Naive thymus-derived CD4-positive, alpha-beta T cell (primary cell): ENCODE data around the gene LLGL2. TPM values are rescaled to one million over a fixed set of nuclear protein-coding genes. Genes with fewer than 3 reads are reported as not detected.
"Not testable (repeated sequence)": the region's sequence is repeated elsewhere in the genome, so short reads cannot be mapped to it uniquely, and the experiment has no call there.

Source experiments
- ATAC-seq: fragments of 150-1000 bp; cut with Tn5 transposase; 2 replicates; pipeline ENCODE4 v1.10.0; 2021; ENCODE audit warnings: mild to moderate bottlenecking, moderate library complexity
- CTCF ChIA-PET: fragments of 350-600 bp; sonication (Branson Sonifier 250); formaldehyde crosslinking; loops from one replicate; lab custom pipeline; 2021; ENCODE audit warnings: antibody characterized with exemption; lab: Charles Lee
- POLR2A ChIA-PET: fragments of 350-600 bp; sonication (Branson Sonifier 250); formaldehyde crosslinking; loops from one replicate; lab custom pipeline; 2021; ENCODE audit warnings: antibody characterized with exemption, inconsistent platforms; lab: Charles Lee
- DNase-seq, 9 donors: peaks; one replicate each; pipeline versions ENCODE4 v3.0.0 to v3.0.0-alpha.2; 2020 to 2022; ENCODE audit warnings: mixed read lengths in 1 of 9
- H3K27ac ChIP-seq: one replicate; pipeline ENCODE4 v1.7.0; 2013; ENCODE audit warnings: mild to moderate bottlenecking, low read depth, low read length, moderate library complexity
- H3K27me3 ChIP-seq, 2 donors: one replicate each; pipeline ENCODE4 v1.7.0; 2013; ENCODE audit warnings: low read length in 2 of 2, mild to moderate bottlenecking in 2 of 2, moderate library complexity in 2 of 2; ENCODE audit not compliant: control insufficient read depth in 2 of 2, insufficient read depth in 2 of 2
- H3K36me3 ChIP-seq, 3 experiments: 1 replicate in 2 of 3; 2 replicates in 1 of 3; pipeline ENCODE4 v1.7.0; 2013; ENCODE audit warnings: low read length in 3 of 3, mild to moderate bottlenecking in 3 of 3, moderate library complexity in 1 of 3; ENCODE audit not compliant: insufficient read depth in 3 of 3, control insufficient read depth in 2 of 3
- H3K4me1 ChIP-seq, 2 donors: one replicate each; pipeline ENCODE4 v1.7.0; 2013; ENCODE audit warnings: low read length in 2 of 2, mild to moderate bottlenecking in 2 of 2, moderate library complexity in 1 of 2; ENCODE audit not compliant: control insufficient read depth in 2 of 2, insufficient read depth in 2 of 2
- H3K4me3 ChIP-seq: 2 replicates; pipeline ENCODE4 v1.7.0; 2013; ENCODE audit warnings: mild to moderate bottlenecking, low read length
- H3K9me3 ChIP-seq, 3 experiments: 1 replicate in 2 of 3; 2 replicates in 1 of 3; pipeline ENCODE4 v1.7.0; 2013; ENCODE audit warnings: low read length in 3 of 3; ENCODE audit not compliant: control insufficient read depth in 2 of 3
- H3K27ac Mint-ChIP-seq, 9 donors: one replicate each; pipeline ENCODE4 v1.8.0; 2020 to 2022; ENCODE audit warnings: mixed read lengths in 9 of 9, mild to moderate bottlenecking in 8 of 9, moderate library complexity in 5 of 9, inconsistent platforms in 2 of 9
- H3K27me3 Mint-ChIP-seq, 5 donors: one replicate each; pipeline ENCODE4 v1.8.0; 2021 to 2022; ENCODE audit warnings: mixed read lengths in 5 of 5, mild to moderate bottlenecking in 1 of 5
- H3K36me3 Mint-ChIP-seq, 5 donors: one replicate each; pipeline ENCODE4 v1.8.0; 2020 to 2022; ENCODE audit warnings: mixed read lengths in 5 of 5, mild to moderate bottlenecking in 3 of 5, inconsistent platforms in 1 of 5
- H3K4me1 Mint-ChIP-seq, 7 donors: one replicate each; pipeline ENCODE4 v1.8.0; 2020 to 2022; ENCODE audit warnings: mixed read lengths in 7 of 7, mild to moderate bottlenecking in 3 of 7, inconsistent platforms in 1 of 7
- H3K4me3 Mint-ChIP-seq, 10 donors: one replicate each; pipeline ENCODE4 v1.8.0; 2020 to 2022; ENCODE audit warnings: mild to moderate bottlenecking in 10 of 10, mixed read lengths in 10 of 10, moderate library complexity in 6 of 10, inconsistent platforms in 2 of 10
- H3K9me3 Mint-ChIP-seq, 11 donors: one replicate each; pipeline ENCODE4 v1.8.0; 2020 to 2022; ENCODE audit warnings: mixed read lengths in 11 of 11, mild to moderate bottlenecking in 4 of 11, inconsistent platforms in 1 of 11, moderate library complexity in 1 of 11
- intact Hi-C, 2 donors: fragments of 100-400 bp; cut with micrococcal nuclease; formaldehyde crosslinking; loops; one replicate each; pipeline ENCODE4 v1.15.1; 2023
- polyA plus RNA-seq, 2 donors: library from polyadenylated mRNA; unstranded; fragments of 300-500 nt; fragmentation: Illumina TruSeq; gene quantifications; one replicate each; pipeline ENCODE4 v1.2.3, GENCODE V29; 2021
- total RNA-seq, 6 experiments: library from RNA in 5 of 6; stranded (reverse) in 5 of 6; gene quantifications; 1 replicate in 5 of 6; 2 replicates in 1 of 6; pipeline ENCODE4 v1.2.3 and lab custom pipeline; 2021 to 2026

LLGL2 gene
- total and polyA plus RNA-seq, 7 experiments from 2014 or later: 9.2 to 55.7 (median 26.5) TPM

- DNase-seq (peak in 1 of 9 donors; percentile 33), ATAC-seq (no peak)
- Histone ChIP-seq H3K27ac (peak overlapping the region; percentile 71), H3K9me3 (no peaks in the 10 kb centered on the region), H3K4me1 (peaks cover 23 to 25% of the 10 kb centered on the region in 2 donors), H3K27me3 (no peaks in the 10 kb centered on the region), H3K36me3 (peaks cover 8 to 32% (median 10%) of the 10 kb centered on the region in 3 experiments), H3K4me3 (peak overlapping the region; percentile 74)
- peaks cover 0 to 20% (median 5%) of the 10 kb centered on the region in 5 donors for H3K36me3 Mint-ChIP-seq
- ChIA-PET POLR2A (interaction anchor here (0.6 to 1.9 kb wide), 9 partner anchors 10 to 387 kb away, joined by 3 to 15 read pairs (median 5); partner anchors contain the start of genes GRB2 and TMEM94), CTCF (interaction anchor here (1.2 to 1.3 kb wide), 2 partner anchors 30 to 228 kb away, joined by 4 to 6 read pairs; partner anchors contain the start of gene SLC25A19)
- H3K27me3 Mint-ChIP-seq: peaks cover 0 to 14% (median 0%) of the 10 kb centered on the region in 5 donors
- H3K27ac Mint-ChIP-seq: peak overlapping the region; percentile 80 to 96 (median 92)
- peak overlapping the region; percentile 77 to 87 (median 82) for H3K4me3 Mint-ChIP-seq
- peaks cover 18 to 28% (median 24%) of the 10 kb centered on the region in 7 donors for H3K4me1 Mint-ChIP-seq
- intact Hi-C loops: loop anchor here (2.0 to 5.0 kb wide), 3 partner anchors 150 to 267 kb away; partner anchors contain the start of genes MIF4GD (in 1 of the 2), RECQL5 (in 1 of the 2), SAP30BP (in 1 of the 2) and UNK (in 1 of the 2)
- H3K9me3 Mint-ChIP-seq: peaks cover 0 to 2% (median 0%) of the 10 kb centered on the region in 11 donors
These were observed 8.1 kb upstream of the LLGL2 start for GRCh38 chr17:75517297-75517865.

GRCh38 chr17:75518201-75518600, 7.3 kb upstream of the LLGL2 start:
- H3K27me3 ChIP-seq: no peaks in the 10 kb centered on the region
- Mint-ChIP-seq H3K27ac (peak overlapping the region; percentile 80 to 96 (median 92)), H3K27me3 (peaks cover 0 to 10% (median 0%) of the 10 kb centered on the region in 5 donors), H3K4me1 (peaks cover 18 to 28% (median 24%) of the 10 kb centered on the region in 7 donors), H3K9me3 (peaks cover 0 to 2% (median 0%) of the 10 kb centered on the region in 11 donors), H3K4me3 (peak overlapping the region; percentile 77 to 87 (median 82)), H3K36me3 (peaks cover 0 to 22% (median 7%) of the 10 kb centered on the region in 5 donors)
- H3K36me3 ChIP-seq: peaks cover 8 to 37% (median 10%) of the 10 kb centered on the region in 3 experiments
- H3K4me3 ChIP-seq: peak overlapping the region; percentile 74
- ChIA-PET CTCF (interaction anchor here (0.9 kb wide), 1 partner anchor 13 kb away, joined by 4 read pairs; no protein-coding TSS in a partner anchor), POLR2A (interaction anchor here (0.6 to 1.6 kb wide), 6 partner anchors 9 to 229 kb away, joined by 3 to 7 read pairs (median 4); partner anchors contain the start of genes GRB2 and SLC25A19)
- H3K9me3 ChIP-seq: no peaks in the 10 kb centered on the region
- ATAC-seq (peak; percentile 54), DNase-seq (peak in 7 of 9 donors; percentile 53 to 82 (median 79))
- peaks cover 23 to 25% of the 10 kb centered on the region in 2 donors for H3K4me1 ChIP-seq
- intact Hi-C loops: loop anchor here (1.0 to 5.0 kb wide), 3 partner anchors 17 to 246 kb away; partner anchors contain the start of genes MIF4GD (in 1 of the 2), RECQL5 (in 1 of the 2) and SAP30BP (in 1 of the 2)
- H3K27ac ChIP-seq: peak overlapping the region; percentile 71

GRCh38 chr17:75518983-75519537, 6.4 kb upstream of the LLGL2 start:
- ChIA-PET POLR2A (interaction anchor here (1.0 to 1.4 kb wide), 4 partner anchors 16 to 230 kb away, joined by 3 to 5 read pairs (median 3); partner anchors contain the start of gene SLC25A19), CTCF (no interaction called here)
- Histone ChIP-seq H3K4me3 (peak overlapping the region; percentile 74), H3K27ac (peak overlapping the region; percentile 71), H3K36me3 (peaks cover 8 to 44% (median 10%) of the 10 kb centered on the region in 3 experiments), H3K4me1 (peaks cover 23 to 25% of the 10 kb centered on the region in 2 donors), H3K9me3 (no peaks in the 10 kb centered on the region), H3K27me3 (no peaks in the 10 kb centered on the region)
- Mint-ChIP-seq H3K36me3 (peaks cover 0 to 23% (median 8%) of the 10 kb centered on the region in 5 donors), H3K9me3 (peaks cover 0 to 2% (median 0%) of the 10 kb centered on the region in 11 donors), H3K27ac (peak overlapping the region; percentile 32 to 96 (median 92)), H3K4me3 (peak overlapping the region in 4 of 10 donors; percentile 77 to 82 (median 80)), H3K27me3 (peaks cover 0 to 2% (median 0%) of the 10 kb centered on the region in 5 donors), H3K4me1 (peaks cover 18 to 29% (median 24%) of the 10 kb centered on the region in 7 donors)
- intact Hi-C loops: loop anchor here (1.0 to 5.0 kb wide), 3 partner anchors 16 to 247 kb away; partner anchors contain the start of genes MIF4GD (in 1 of the 2), RECQL5 (in 1 of the 2) and SAP30BP (in 1 of the 2)
- no peak for ATAC-seq
- DNase-seq: no peak

GRCh38 chr17:75520413-75520812, 5.1 kb upstream of the LLGL2 start:
- H3K4me3 ChIP-seq, H3K9me3 Mint-ChIP-seq, H3K9me3 ChIP-seq, H3K27ac ChIP-seq, DNase-seq, H3K27ac Mint-ChIP-seq, H3K27me3 Mint-ChIP-seq, ATAC-seq, H3K4me3 Mint-ChIP-seq, H3K27me3 ChIP-seq, CTCF ChIA-PET, intact Hi-C loops: not testable (repeated sequence)
- peaks cover 23 to 25% of the 10 kb centered on the region in 2 donors for H3K4me1 ChIP-seq
- POLR2A ChIA-PET: interaction anchor here (0.7 kb wide), 2 partner anchors 12 to 52 kb away, joined by 3 read pairs; no protein-coding TSS in a partner anchor
- Mint-ChIP-seq H3K4me1 (peaks cover 20 to 35% (median 24%) of the 10 kb centered on the region in 7 donors), H3K36me3 (peaks cover 0 to 23% (median 8%) of the 10 kb centered on the region in 5 donors)
- peaks cover 8 to 44% (median 10%) of the 10 kb centered on the region in 3 experiments for H3K36me3 ChIP-seq

GRCh38 chr17:75521290-75521689, 4.2 kb upstream of the LLGL2 start:
- H3K36me3 ChIP-seq: peaks cover 8 to 44% (median 10%) of the 10 kb centered on the region in 3 experiments
- Mint-ChIP-seq H3K4me3 (no peak overlapping the region), H3K36me3 (peaks cover 0 to 23% (median 8%) of the 10 kb centered on the region in 5 donors), H3K27me3 (peaks cover 0 to 1% (median 0%) of the 10 kb centered on the region in 5 donors), H3K27ac (no peak overlapping the region), H3K9me3 (peaks cover 0 to 2% (median 0%) of the 10 kb centered on the region in 11 donors), H3K4me1 (peaks cover 20 to 38% (median 28%) of the 10 kb centered on the region in 7 donors)
- intact Hi-C loops: no loop called here
- H3K4me3 ChIP-seq: no peak overlapping the region
- H3K27ac ChIP-seq: no peak overlapping the region
- DNase-seq: no peak
- ATAC-seq: no peak
- H3K4me1 ChIP-seq: peaks cover 25 to 27% of the 10 kb centered on the region in 2 donors
- H3K9me3 ChIP-seq: no peaks in the 10 kb centered on the region
- POLR2A ChIA-PET: interaction anchor here (0.7 kb wide), 1 partner anchor 53 kb away, joined by 3 read pairs; no protein-coding TSS in a partner anchor
- no peaks in the 10 kb centered on the region for H3K27me3 ChIP-seq
- CTCF ChIA-PET: no interaction called here
